SIG-M5 treated with dmso at 0.1 percent for 504 hours (cell line): ENCODE data around the gene ZNF621.
"Not testable (repeated sequence)": the region's sequence is repeated elsewhere in the genome, so short reads cannot be mapped to it uniquely, and the experiment has no call there.

Experiments used
- DNase-seq: peaks from one replicate; lab custom pipeline; 2025; ENCODE audit not compliant: unreplicated experiment; lab: John Stamatoyannopoulos, UW

The ZNF621 gene

DNA sequence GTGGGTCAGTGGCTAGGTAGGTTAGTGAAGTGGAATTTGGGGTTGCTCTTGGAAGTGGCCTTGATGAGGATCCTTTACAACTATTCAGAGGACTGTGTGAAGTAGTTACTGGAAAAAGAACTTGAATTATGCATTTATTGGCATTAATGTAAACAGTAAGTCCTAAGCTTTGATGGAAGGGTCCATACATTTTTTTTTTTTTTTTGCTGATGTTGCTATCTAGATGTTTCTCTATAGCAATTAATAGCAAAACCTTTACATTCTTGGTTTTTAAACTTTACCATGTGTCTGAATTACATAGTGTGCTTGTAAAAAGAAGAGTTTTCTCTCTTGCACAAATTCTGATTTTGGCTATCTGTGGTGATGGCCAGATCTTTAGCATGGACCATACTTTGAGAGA, 9.5 kb downstream of the ZNF621 start:
- DNase-seq = no peak

DNA sequence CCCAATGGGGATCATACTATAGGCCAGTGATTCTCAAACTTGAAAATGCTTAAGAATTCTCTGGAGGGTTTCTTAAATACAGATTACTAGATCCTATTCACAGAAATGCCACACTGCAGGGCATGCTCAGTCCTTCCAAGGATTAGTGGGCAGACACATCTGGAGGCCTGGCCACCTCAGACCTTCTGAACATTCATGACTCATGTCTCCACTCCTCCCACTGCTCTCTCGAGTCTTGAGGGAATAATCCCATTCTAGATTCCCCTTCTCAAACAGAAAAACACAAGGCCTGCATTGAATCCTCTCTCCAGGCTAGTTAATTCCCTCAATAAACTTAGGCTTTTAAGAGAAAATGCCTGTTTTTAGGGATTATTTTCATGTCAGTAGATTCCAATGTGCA, 22.1 kb downstream of the ZNF621 start:
- DNase-seq = no peak

DNA sequence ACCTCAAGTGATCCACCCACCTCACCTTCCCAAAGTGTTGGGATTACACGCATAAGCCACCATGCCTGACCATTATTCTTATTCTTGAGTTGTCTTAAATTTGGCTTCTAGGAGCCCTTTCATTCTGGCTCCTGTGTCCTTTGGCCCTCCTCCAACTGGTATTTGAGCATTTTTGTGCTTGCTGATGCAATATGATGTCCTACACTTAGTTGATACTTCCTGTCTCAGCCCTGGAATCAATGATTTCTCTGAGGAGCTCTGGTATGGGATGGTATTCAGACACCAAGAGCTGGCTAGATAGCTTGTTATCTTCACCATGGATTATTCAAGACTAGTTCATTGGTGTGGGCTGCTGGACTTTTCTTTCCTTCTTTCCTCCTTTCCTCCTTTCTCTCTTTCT, 25.4 kb downstream of the ZNF621 start:
- DNase-seq = no peak

DNA sequence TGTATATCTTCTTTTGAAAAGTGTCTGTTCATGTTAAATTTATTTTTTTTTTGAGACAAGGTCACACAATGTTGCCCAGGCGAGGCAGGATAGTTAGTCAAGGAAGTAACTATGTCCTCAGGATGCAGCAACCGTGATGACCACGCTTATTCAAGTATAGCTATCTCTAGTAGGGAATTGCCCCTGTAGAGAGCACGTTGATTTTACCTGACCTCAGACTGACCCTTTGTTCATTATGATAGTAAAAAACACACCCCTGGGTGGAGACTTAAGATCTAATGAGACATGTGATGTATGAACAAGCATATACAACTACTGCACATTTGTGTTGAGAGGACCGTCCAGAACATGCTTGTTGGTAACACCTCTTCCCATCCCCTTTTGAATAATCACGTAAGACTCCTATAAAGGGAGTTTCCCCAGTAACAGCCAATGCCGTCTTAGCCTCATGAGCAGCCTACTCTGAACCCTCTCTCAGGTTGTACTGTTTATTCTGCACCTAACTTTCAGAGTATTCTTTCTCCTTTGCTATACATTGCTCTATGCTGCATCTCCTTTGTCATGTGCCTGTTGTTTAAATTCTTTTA, 32.9 kb downstream of the ZNF621 start:
- no peak for DNase-seq

DNA sequence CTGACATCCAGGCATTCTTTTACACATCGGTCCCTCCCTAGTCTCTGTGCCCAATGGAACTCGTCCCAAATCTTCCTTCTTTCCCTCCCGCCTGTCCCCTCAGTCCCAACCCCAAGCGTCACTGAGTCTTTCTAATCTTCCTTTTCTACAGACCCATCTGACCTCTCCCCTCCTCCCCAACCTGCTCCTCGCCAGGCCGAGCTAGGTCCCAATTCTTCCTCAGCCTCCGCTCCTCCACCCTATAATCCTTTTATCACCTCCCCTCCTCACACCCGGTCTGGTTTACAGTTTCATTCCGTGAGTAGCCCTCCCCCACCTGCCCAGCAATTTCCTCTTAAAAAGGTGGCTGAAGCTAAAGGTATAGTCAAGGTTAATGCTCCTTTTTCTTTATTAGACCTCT, 37.7 kb downstream of the ZNF621 start:
- not testable (repeated sequence) for DNase-seq

DNA sequence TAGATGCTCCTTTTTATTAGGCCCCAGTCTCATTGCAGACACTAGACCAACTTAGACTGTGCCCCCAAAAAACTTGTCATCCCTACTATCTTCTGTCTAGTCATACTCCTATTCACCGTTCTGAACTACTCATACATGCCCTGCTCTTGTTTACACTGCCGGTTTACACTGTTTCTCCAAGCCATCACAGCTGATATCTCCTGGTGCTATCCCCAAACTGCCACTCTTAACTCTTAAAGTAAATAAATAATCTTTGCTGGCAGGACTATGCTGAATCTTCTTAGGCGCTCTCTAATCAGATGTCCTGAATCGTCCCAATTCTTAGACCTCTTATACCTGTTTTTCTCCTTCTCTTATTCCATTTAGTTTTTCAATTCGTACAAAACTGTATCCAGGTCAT, 40.9 kb downstream of the ZNF621 start:
- not testable (repeated sequence) for DNase-seq

DNA sequence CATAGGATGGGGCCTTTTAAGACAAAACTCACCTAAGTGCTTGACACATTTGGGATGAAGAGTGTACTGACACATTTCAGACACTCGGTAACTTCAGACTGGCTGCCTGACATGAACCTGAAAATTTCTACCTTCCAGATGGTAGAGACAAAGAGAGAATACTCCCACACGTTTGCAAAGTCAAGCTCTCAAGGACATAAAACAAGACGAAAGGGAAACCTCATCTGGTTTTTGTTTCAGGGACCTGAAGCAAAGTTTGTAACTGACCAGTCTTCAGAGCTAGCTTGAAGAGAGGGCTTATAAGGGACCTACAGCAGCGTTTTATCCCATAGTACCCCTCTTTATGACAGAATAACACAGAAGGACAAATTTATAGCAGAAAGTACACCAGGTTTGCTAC, 41.9 kb downstream of the ZNF621 start:
- no peak for DNase-seq

DNA sequence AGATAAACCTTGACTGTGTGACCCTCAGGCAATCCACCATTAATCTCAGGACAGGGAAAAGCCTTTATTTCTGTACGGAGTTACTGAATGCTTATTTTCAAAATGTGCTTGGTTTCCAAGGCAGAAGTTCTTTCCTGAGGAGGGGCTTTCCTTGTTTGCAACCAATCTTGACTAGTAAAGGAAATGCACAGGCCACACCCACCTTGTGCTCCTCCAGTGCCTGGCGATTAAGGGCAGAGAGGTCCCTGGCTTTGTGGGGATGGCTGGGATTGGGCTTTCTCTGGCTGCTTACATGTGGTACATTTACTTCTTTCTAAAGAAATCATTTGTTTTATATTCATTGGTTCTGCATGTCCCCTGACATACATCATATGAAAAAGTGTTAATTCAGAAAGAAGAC, 47.8 kb downstream of the ZNF621 start:
- DNase-seq = no peak

DNA sequence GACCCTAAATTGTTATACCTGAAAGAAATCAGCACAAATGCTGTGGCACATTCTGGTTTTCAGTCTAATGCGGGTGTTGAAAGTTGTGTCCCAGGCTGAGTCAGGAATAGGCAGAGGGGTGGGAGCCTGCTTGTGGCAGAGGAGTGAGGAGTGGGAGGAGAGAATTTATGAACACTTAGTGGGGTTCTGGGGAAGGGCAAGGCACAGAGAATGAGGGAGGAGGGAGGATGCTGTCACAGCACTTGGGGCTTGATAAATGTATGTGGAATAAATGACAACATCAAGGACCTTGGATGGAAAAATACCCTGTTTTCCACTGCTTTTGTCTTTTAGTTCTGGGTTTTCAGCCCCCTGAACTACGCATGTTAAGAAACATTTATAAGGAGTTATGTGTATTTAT, 49.3 kb downstream of the ZNF621 start:
- no peak for DNase-seq

DNA sequence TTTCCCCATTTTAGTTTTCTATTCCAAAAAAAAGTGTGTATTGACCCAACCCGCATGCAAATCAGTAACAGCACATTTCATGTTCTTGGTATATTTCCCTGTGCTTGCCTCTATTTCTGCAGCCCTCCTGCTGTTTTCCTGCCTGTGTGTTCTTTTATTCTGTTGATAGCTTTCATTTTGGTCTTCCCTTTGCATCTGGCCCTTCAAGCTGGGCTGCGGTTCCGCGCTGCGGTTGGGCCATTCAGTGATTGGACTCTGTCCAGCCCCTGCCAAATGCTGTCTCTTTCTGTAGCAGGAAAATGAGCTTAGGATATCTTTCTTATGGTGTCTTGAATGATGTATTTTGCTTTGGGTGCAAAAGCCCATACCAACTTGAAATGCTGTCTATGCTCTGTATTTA, 49.9 kb downstream of the ZNF621 start:
- no peak for DNase-seq

DNA sequence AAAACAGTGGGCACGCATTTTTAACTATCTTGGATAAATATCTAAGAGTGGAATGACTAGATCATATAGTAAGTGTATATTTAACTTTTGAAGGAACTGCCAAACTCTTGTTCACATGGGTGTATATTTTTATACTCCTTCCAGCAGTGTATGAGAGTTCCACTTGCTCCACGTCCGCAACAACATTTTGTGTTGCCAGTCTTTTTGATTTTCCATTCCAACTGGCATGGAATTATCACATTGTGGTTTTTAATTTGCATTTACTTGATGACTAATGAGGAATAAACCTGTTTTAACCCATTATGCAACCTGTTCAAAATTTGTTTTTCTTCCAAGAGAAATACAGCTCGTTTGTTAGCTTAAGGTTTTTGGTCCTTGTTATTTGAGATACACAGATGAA, 51.6 kb downstream of the ZNF621 start:
- no peak for DNase-seq

DNA sequence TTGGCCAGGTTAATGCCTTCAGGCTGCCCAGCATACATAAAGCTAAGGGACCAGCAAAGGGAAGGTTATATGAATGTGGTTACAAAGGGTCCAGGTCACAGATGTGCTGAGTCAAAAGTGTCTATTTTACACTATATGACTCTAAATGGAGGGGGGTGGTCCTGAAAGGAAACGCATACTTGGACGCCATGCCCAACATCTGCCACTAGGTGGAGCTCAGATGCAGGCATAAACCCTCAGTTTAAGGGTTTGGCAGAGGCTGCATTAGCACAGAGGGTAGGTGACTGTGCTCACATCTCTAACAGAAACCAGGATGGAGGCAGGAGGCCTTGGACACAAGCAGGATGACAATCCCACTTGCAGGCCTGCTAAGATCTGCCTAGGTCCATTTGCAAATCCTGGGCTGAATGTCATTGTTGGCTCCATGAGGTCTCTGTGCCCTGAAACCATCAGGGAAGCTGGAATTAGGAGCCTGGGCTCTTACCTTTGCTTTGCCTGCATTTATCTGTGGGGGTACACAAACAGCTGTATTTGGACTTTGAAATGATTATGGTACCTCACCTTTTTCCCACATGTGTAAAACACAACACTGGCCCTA, 55.8 kb downstream of the ZNF621 start:
- peak; percentile 60 for DNase-seq

DNA sequence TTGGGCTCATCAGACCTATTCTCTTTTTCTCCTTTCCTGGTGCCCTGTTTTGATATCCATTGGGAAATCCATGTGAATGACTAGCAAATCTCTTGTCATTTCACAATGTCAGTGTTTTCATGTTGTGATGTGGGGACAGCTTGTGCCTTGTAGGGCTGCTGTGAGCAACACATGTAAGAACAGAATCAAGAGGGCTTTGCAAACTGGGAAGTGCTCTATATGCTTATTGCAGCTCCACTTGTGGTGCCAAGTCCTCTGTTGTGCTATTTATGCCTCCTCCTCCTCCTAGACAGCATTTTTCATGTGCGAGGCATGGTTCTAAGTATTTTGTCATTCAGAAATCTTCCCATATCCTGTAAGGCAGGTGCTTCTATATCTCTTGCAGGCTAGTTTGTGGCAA, 56.4 kb downstream of the ZNF621 start:
- DNase-seq = no peak

DNA sequence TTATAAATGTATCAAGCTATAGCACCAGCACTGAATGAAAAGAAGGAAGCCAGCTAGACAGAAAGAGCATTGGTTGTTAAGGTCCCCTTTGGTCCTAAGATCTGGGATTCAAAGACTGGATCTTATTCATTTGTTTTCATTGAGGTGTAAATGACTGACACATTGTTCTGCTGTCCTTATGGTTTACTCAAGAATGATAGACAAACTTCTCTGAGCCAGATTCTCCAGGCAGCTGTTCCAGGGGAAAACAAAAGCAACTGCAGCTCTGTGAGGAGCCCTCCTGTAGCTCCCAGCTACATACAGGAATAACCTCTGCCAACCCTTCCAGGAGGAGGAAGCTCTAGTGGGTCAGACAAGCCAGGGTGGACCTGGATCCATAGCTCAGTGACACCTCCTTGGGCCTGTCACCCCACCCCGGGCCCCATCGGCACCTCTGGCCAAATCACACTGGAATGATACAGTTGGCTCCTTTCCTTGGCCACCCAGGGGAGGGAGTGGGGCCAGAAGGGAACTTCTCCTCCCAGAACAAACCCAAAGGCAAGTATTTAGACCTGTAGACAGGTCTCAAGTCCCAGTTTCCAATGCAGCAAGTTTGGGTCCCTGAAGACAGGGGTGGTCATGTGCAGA, 57.8 kb downstream of the ZNF621 start:
- DNase-seq = no peak

DNA sequence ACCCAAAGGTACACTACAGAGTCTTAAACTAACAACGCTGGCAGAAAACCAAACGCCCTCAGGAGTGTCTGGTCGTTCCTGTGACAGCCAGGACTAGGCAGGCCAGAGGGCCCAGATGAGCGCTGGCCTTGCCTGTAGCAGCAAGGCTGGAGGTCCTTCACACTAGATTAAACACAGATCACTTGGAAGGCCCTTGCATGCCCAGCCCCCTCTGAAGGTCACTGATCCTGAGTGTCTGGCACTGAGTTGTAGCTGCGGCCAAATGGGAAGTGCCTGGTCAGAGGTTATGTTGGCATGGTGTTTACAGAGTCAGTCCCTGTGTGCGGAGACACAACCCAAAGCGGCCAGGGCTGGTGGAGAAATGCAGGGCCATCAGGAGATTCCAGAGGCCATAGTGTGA, 58.9 kb downstream of the ZNF621 start:
- no peak for DNase-seq

DNA sequence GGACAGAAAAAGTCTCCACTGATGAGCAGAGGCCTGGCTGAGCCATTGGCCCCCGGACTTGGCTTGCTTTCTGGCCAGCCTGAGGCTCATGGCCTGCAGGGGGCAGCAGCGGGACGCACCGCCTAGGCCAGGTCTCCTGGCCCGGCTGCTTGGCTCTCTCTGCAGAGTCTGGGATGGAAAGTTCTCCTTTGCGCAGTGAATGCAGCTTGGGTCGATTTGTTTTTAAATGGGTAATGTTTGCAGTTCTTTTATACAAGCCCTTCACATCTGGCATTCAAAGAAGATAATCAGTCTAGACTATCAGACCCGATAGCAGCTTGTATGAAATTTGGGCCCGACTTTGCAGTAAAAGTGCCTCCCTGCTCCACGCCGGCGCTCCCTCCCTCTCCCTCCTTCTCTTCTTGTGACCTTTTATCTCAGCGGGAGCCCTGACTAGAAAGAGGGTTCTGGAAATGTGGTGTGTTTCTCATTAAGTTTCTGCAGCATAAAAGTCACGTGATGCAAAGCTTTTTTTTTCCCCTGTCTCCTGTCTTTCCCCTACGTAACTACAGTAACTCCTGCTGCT, 59.9 kb downstream of the ZNF621 start:
- peak; percentile 58 for DNase-seq

DNA sequence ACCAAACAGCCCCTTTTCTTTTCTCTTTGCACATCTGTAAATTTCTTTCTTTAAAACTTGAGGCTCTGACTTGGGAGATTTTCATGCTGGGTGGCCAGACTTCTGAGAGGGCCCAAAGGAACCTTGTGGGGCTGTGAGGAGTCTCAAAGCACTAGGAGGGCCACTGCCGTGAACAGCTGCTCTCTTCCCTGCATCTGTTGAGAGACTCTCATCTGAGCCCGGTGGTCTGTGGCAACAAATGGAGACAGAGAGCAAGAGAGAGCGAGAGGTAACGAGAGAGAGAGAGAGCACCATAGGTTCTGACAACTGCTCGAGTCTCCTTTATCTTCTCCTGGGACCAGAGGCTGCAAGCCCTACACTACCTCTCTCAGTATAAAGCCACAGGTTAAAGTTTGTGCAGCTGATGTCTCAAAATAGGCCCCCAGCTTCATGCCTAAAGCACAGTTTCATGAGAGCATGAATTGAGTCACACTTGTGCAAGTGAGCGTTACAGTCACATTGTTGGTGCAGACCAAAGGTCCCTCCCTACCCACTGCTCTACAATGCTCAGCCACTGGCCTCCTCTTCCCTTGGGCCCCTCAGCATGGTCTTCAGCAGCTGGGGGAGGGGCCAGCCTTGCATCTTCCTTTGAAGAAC, 60.7 kb downstream of the ZNF621 start:
- no peak for DNase-seq

DNA sequence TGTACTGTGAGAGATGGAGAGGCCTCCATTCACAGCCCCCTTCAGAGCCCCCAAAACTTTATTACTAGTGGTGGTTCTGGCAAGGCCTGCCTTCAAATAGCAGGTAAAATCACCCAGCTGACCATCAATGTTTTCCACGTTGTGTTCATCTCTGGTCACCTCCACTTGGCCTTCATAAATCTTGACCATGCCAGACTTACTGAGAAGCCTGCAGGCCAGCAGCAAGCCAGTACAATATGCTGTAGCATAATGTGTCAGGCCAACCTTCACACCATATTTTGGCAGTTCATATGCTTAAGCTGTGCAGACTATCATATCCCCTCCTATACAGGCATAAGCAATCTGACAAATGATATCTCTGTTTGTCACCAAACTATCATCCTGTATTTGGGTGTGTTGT, 62.1 kb downstream of the ZNF621 start:
- no peak for DNase-seq

DNA sequence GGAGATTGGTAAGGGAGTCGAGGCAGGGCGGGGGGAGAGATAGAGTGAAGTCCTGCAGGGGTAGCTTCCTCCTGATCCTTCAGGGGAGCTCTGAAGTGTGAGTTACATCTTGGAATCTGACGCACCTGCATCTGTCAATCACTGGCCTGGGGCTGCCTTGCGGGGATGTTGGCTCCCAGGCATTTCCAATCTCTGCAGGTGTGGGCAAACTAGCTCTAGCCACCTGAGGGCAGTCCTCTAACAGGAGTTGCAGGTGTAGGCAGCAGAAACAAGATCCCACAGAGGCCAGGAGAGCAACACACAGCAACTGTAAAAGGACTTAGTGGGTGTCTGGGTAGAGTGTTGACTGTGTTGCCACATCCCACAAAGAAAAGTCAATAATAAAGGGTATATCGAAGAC, 63.6 kb downstream of the ZNF621 start:
- DNase-seq = peak; percentile 9
